Stimulated activated CD4-positive, alpha-beta T cell treated with anti-CD3 and anti-CD28 coated beads, Interleukin-15, amount 100 ng/mL, for 24 hours (primary cell): ENCODE measurements around the gene NCAPH2.

Source experiments
- DNase-seq: peaks from one replicate; pipeline ENCODE4 v3.0.0-alpha.2; 2020

Gene NCAPH2

DNA sequence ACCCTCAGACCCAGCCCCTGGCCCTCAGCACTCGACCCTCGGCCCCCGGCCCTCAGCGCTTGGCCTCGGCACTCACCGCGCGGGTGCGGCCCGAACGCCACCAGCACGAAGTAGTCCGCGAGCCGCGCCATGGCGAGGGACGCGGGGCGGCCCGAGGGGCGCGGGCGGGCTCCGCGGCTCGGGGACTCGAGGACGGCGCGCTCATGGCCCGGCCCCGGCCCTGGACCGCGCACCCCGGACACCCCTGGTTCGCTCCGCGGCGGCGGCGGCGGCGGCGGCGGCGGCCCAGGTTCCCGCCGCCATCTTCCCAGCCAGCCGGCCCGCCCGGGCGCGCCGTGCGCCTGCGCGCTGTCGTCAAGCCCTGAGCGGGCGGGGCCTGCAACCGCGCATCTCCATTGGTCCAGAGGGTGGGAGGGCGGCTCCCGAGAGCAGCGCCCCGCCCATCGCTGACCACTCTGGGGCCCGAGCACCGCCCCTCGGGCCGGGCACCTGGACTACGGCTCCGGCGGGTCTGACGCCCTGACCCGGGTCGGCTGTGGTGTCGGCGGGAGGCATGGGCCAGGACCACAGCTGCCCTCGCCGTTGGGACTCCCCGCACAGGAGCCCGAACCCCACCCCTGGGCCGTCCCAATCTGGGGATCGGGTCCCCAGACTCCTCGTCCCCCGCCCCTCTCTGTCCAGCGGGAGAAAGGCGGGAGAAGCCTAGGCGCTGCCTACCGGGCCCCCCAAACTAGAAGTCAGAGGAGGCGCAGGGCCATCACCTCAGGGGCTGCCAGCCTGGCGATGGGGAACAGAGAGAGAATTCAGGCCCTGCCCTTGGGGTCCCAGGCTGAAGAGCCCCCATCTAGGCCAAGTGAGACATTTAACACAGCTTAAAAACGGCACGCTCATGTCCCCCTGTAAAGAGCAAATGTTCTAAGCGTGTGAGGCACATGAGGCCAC is 33.0 kb upstream of the NCAPH2 start, which contains the start of gene SBF1:
SBF1 (minus strand) TSS at position 326 of the 942 bp plus-strand sequence; CDS start at position 131, 195 bp downstream.
- DNase-seq = peak; percentile 92

DNA sequence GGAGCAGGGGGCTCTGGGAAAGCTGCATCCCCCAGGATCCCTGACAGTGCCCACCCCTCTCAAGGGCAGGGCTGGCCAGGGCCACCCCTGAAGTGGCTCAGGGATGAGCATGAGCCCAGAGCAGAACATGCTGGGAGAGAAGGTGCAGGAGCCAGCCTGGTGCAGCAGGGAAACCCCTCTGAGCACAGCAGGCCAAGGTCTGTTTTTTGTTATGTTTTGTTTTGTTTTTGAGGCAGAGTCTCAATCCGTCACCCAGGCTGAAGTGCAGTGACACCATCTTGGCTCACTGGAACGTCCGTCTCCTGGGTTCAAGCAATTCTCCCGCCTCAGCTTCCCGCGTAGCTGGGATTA is 32.4 kb upstream of the NCAPH2 start:
- no peak for DNase-seq

DNA sequence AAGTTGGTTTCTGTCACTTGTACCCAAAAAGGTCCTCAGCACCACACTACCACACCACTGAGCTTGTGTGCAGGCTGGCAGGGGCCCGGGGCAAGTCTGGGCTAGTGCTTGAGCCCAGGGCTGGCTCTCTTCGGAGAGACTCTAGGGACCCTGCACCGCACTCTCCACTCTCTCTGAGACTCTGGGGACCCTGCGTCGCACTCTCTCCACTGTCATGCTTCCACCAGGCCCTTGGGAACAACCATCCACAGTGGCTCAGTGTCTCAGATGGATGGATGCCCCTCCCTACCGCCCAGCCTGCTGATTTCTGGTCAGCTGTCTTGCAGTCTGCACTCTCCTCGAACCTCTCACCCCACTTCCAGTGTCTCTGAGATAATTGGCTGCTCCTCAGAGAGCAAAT is 31.2 kb upstream of the NCAPH2 start:
- no peak for DNase-seq

DNA sequence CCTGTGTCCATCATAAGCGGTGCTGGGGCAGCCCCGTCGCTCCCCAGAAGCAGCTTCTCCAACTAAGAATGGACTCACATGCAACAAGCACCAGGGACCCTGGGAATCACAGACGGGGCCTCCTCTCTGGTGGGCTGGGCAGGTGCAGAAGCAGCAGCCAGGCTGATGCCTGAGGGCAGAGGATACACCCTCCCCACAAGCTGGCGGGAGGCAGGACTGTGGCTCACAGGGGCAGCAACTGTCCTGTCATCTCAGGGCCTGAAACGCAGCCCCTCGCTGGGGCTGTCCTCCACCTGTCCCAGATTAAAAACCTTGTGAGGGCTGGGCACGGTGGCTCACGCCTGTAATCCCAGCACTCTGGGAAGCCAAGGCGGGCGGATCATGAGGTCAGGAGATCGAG is 30.1 kb upstream of the NCAPH2 start:
- DNase-seq = no peak

DNA sequence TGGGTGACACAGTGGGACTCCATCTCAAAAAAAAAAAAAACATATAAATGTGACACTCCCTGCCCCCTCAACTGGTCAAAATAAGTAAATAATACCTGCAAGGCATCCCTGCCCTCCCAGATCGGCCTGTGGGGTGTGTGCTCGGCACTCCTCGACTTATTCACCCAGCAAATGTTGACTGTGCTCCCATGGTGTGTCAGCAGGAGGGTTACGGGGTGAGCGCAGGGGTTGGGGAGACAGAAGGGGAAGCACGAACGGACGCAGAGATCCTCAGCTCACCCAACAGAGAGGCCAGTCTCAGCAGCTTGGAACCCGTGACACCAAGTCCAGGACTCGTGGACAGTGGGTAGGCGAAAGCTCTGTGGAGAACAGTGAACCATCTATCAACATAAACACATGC is 28.3 kb upstream of the NCAPH2 start:
- no peak for DNase-seq

DNA sequence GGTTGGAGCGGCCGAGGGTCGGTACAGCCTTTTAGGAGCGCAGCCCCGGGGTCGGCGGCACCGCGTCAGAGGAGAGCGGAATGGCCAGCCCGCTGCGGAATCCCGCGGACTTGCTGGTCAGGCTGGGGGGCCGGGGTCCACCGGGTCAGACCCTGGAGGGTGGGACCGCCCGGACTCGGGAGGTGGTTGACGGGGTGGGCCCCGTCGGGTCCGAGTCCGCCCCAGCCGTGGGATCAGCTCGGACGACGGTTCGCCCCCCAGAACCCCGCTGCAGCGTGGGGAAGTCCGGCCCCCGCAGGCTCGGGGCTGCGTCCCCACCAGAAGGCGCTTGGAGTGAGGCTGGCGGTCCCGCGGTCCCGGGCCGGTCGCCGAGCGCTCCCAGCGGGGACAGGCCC is 27.0 kb upstream of the NCAPH2 start:
- DNase-seq = no peak

DNA sequence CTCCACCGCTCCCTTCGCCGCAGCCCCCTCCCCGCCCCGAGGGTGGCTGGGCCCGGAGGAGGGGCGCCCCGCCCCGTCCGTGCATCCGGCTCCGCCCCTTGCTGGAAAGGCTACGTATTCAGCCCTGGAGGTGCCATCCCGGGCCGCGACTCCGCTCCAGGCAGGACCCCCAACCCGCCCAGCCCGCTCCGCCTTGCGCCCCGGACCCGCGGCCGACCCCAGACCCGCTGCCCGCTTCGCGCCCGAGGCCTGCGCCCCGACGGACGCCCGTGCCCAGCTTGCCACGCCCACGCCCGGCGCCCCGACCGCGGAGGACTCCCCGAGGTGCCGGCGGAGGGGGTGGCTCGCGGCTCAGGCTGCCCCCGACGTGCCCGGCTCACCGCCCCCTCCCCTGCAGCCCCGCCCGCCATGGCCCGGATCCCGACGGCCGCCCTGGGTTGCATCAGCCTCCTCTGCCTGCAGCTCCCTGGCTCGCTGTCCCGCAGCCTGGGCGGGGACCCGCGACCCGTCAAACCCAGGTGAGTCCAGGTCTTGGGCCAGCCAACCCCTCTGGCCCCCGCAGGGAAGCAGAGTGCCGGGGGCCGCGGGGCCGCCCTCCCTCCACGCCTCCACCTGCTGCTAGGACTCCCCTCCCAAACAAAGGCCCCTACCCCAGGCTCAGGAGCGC is 26.5 kb upstream of the NCAPH2 start, which contains the start of gene ADM2:
ADM2 (plus strand) TSS at position 104 of the 667 bp plus-strand sequence; CDS start at position 409, 305 bp downstream.
- DNase-seq = peak; percentile 78

DNA sequence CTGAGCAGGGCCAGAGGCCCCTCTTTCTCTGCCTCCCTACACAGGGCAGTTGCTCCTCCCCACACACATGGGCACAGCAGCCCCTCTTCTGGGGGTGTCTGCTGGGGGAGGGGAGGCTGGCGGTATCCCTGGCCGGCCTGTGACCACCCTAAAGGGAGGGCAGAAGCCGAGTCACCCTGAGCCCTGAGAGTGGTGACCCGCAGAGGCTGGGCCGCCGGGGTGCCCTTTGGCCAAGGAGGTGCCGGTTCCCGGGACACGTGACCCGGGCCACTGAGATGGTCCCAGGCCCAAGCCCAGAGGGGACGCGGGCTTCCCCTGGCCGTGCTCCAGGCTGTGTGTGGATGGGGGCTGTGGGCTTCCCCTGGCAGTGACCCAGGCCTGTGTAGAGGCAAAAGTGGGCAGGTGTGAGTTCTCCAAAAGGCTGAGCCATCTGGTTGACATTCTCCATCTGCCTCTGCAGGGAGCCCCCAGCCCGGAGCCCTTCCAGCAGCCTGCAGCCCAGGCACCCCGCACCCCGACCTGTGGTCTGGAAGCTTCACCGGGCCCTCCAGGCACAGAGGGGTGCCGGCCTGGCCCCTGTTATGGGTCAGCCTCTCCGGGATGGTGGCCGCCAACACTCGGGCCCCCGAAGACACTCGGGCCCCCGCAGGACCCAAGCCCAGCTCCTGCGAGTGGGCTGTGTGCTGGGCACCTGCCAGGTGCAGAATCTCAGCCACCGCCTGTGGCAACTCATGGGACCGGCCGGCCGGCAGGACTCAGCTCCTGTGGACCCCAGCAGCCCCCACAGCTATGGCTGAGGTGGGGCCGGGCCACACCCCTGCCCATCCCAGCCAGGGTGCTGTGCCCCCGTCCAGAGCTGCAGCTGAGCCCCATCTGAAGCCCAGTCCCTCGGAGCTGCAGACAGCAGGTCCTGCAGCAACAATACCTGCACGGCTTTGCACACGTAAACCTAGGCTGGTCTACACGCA is 25.6 kb upstream of the NCAPH2 start:
- no peak for DNase-seq

DNA sequence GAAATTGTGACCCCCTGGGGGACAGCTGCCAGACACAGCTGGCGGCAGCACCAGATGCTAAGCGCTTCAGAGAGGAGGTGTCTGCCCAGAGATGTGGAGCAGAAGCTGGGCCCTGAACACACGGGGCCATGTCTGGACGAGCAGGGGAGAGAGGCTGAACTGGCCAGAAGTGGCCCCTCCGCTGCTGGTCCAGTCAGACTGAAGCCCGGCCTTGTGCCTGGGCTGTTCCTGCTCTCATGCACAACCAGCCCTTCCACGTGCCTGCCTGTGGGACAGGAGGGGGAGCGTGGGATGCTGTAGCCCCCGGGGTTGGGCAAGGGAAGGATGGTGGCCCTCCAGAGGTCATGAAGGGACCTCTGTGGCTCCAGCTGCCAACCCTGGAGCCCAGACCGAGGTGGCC is 24.9 kb upstream of the NCAPH2 start:
- no peak for DNase-seq

DNA sequence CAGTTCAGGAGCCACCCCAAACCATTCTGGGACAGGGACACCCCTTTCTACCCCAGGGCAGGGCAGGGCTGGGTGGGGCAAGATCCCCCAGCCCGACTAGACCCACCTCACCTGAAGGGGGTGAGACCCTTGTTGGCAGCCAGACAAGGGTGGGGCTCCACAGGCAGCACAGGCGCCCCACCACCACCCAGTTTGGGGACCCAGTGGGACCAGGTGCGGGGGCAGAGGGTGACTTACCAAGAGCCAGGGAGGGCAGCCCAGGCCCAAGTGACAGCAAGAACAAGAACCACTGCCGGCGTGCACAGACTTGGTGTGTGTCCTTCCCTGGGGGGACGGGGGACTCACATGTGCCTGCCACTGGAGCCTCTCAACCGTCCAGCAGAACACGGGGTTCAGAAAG is 24.5 kb upstream of the NCAPH2 start:
- DNase-seq = no peak

DNA sequence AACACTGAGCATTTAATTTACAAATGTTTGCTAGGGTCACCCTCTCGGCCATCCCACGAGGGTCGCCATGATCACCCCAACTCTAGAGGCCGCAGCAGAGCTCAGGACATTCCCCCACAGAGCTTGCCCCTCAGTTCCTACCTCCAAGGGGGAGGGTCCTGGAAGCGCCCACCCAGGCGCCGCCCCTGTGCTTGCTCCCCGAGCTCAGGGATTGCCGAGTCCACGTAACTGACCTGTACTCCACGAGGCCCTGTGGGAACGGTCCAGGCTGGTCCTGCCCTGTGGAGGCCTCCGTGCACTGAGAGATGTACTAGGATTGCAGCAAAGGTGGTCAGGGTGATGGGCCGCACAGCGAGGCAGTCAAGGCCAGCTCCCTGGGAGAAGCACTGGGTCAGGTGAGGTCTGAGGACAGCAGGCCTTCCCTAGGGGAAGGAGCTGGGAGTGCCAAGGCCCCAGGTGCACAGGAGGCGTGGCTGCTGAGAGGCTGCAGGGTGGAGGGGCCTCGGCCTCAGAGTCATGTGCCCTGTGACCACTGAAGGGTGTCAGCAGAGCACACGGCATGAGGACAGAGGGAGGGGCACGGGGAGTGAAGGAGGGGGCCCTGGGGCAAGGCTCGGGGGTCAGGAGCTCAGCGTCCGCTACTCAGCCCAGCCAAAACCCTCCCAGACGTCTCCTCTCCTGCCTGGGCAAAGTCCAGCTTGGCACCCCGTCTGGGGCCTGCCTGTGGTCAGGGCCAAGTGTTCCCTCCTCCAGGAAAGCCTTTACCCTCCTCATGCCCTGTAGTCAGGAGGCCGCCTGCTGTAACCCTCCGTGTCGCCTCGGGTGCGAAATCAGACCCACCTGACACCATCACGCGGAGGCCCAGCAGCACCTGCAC is 23.8 kb upstream of the NCAPH2 start:
- DNase-seq = no peak

DNA sequence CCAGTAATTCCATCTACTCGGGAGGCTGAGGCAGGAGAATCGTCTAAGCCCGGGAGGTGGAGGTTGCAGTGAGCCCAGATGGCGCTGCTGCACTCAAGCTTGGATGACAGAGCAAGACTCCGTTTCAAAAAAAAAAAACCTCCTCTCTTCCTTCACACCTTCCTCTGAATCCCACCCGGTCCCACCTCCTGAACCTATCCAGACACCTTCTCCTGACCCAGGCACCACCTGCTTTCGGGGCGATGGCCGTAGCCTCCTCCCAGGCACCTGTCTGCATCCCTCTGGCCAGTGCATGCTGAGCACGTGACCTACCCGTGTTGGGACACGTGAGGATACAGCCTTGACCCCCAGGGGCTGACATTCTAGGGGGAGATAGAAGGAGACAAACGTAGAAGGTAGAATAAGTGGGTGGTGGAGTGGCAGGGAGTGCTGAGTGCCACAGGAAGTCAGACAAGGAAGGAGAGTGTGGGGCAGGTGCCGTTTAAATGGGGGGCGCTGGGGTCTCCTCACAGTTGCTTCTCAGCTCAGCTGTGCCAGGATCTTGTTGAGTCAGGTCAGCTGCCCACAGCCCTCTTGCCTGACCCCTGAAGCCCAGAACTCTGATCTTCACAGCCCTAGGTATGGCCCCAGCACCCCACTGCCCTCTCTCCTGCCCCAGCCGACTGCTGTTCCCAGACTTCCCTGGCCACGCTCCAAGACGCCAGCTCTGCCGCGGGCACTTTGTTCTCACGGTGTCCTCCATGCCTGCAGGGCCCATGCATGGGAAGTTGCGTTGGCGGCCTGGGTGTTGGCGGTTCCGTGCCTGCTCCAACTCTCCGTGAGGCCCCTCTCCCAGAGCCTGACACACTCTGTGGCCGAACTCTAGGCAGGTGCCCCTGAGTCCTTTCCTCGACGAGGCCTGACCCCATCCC is 22.5 kb upstream of the NCAPH2 start:
- DNase-seq = no peak

DNA sequence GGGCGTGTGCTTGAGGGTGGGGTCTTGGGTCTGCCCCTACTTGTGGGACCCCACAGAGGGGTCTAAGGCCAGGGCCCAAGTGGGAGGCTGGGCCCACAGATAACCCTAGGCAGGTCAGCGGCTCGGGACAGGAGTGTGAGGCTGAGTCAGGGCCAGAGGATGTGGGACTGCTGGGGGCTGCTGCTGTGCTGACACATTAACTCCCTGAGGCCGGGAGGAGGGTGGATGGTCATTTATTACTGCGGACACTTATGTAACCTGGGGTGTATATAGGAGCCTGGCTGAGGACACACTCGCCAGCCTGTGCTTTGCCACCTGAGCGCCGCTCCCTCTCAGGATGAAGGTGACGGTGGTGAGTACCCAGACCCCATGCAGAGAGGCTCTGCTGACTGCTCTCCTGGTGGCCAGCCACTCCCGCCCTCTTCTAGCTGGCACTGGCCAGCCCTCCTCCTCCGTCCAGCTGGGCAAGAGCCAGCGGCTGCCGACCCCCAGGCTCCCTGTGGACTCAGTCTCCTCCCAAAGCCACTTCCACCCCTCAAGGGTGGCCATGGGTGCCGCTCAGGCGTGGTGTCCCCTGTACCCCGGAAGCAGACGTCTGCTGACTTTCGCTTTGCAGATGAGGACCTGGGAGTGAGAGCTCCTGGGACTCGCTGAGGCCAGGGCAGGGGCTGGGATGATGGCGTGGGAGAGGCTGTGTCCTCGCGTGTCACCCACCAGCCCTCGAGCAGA is 21.3 kb upstream of the NCAPH2 start, which contains the start of gene MIOX:
MIOX (plus strand) TSS at position 299 of the 729 bp plus-strand sequence; CDS start at position 338, 39 bp downstream.
- no peak for DNase-seq

DNA sequence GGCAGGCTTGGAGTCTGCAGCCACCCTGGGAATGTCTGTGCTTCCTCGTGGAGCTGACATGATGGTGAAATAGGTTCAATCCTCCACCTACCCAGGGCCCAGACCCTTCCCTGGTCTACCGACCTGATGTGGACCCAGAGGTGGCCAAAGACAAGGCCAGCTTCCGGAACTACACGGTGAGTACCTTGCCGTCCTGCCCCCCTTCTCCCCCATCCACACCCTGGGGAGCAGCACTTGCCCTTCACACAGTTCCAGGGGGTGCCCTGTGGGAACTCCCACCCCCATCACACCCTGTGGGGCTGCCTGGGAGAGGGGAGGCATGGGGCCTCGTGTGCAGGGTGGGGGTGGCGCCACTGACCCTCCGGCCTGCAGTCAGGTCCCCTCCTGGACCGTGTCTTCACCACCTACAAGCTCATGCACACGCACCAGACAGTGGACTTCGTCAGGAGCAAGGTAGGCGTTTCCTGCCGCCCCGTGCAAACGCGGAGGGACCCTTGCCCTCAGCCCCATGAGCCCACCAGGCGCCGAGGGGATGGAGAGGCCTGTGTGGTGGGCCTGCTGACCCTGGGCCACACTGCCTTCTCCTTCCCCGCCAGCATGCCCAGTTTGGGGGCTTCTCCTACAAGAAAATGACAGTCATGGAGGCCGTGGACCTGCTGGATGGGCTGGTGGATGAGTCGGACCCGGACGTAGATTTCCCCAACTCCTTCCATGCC is 20.6 kb upstream of the NCAPH2 start:
- DNase-seq = no peak

DNA sequence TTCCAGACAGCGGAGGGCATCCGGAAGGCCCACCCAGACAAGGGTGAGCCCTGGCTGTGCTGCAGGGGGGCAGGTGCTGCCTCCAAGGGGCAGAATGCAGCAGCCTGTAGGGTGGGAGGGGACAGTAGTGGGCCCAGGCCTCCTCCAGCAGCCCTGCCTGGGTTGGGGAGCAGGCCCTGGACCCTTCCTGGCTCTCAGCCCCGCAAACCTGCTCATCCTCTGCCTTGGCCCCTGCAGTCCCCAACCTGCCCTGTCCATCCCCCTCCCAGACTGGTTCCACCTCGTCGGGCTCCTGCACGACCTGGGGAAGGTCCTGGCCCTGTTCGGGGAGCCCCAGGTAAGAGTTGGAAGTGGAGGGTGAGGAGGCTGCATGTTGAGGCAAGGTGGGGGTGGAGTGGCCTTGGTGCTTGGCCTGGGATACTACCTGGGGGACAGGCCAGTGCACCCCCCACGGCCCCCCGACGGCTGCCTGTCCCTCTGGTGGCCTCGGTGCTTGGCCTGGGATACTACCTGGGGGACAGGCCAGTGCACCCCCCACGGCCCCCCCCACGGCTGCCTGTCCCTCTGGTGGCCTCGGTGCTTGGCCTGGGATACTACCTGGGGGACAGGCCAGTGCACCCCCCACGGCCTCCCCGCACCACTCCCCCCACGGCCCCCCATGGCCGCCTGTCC is 19.9 kb upstream of the NCAPH2 start:
- DNase-seq = no peak

DNA sequence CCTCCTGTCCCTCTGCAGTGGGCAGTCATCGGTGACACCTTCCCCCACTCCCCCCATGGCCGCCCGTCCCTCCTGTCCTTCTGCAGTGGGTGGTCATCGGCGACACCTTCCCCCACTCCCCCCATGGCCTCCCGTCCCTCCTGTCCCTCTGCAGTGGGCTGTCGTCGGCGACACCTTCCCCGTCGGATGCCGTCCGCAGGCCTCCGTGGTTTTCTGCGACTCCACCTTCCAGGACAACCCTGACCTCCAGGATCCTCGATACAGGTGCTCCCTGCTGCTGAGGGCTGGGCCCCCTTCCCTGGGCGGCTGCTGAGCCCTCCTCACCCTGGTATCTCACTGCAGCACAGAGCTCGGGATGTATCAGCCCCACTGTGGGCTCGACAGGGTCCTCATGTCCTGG is 19.1 kb upstream of the NCAPH2 start:
- no peak for DNase-seq

DNA sequence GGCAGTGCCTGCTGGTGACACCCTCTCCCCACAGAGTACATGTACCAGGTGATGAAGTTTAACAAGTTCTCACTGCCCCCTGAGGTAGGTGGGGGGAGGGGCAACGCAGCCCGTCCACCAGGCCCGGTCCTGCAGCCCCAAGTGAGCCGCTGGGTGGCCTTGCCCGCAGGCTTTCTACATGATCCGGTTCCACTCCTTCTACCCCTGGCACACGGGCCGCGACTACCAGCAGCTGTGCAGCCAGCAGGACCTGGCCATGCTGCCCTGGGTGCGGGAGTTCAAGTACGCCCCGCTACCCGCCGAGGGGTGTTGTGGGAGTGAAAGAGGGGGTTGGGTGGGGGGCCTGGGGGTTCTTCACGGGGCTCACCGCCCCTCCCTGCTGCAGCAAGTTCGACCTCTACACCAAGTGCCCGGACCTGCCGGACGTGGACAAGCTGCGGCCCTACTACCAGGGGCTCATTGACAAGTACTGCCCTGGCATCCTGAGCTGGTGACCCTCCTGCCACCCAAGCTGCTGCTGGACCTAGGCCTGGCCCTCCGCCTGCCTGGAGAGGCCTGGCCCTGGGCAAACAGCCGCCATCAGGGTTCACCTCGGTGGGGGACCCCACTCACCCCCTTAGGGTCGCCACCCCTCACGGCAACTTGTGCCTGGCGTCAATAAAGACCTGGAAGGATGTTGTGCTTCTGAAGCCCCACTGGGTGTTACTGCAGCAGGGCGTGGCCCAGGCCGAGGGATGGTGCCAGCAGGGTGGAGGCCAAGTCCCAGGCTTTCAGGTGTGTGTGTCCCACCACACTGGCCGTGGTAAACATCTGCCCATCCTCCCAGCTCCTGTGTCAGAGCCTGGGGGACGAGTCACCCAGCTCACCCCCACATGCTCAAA is 18.4 kb upstream of the NCAPH2 start:
- no peak for DNase-seq
